K562 (cell line): ENCODE measurements around the gene LYPD3. TPM values are rescaled to one million over a fixed set of nuclear protein-coding genes. Genes with fewer than 3 reads are reported as not detected.
A peak's percentile ranks its signal among the peaks of the same experiment; 100 is the strongest.
"Not testable (repeated sequence)": the region's sequence is repeated elsewhere in the genome, so short reads cannot be mapped to it uniquely, and the experiment has no call there.

Source experiments
- ATAC-seq: fragments of 200-7000 bp; cut with Tn5 transposase; 3 replicates; pipeline ENCODE4 v1.9.1; 2020; ENCODE audit warnings: moderate library complexity
- BruUV-seq: library from RNA; stranded (reverse); fragments of 400-500 nt; replicated peaks from 2 replicates; lab custom pipeline; 2021; lab: Mats Ljungman, UMichigan
- CTCF ChIA-PET: fragments of 300-600 bp; formaldehyde crosslinking; extraction: SDS; loops from one replicate; lab custom pipeline; 2021; ENCODE audit warnings: low intra/inter-chr PET ratio; lab: Yijun Ruan, JAX
- POLR2A ChIA-PET: fragments of 300-600, 350-650 bp; sonication (Branson Sonifier 250); formaldehyde crosslinking; extraction: SDS; loops from one replicate; lab custom pipeline; 2021; ENCODE audit warnings: antibody characterized with exemption, inconsistent platforms; lab: Yijun Ruan, JAX
- DNase-seq, 4 experiments: peaks; one replicate each; pipeline versions ENCODE4 v3.0.0 to v3.0.0-alpha.2; 2011 to 2018; ENCODE audit warnings: low spot score in 3 of 4, mixed read lengths in 3 of 4; ENCODE audit errors: extremely low read depth in 1 of 4
- FAIRE-seq: peaks from 2 replicates; lab custom pipeline; 2011; peaks lifted over from hg19 to GRCh38; lab: Jason Lieb, UNC
- H2AFZ ChIP-seq: 2 replicates; pipeline ENCODE4 v1.6.0; 2011; ENCODE audit warnings: low read depth, low read length, control low read depth, inconsistent platforms
- H3K27ac ChIP-seq: fragments of 200-600 bp; 3 replicates; pipeline ENCODE4 v1.8.0; 2011; ENCODE audit warnings: low read depth, mild to moderate bottlenecking, control low read depth, inconsistent platforms, low read length, moderate library complexity, mixed read lengths; ENCODE audit errors: extremely low read depth
- H3K27me3 ChIP-seq, 2 experiments: fragments of 300-600 bp in 1 of 2; 2 replicates in 1 of 2; 3 replicates in 1 of 2; pipeline versions ENCODE4 v1.6.0 to v1.8.0; 2011; ENCODE audit warnings: inconsistent platforms in 2 of 2, low read length in 2 of 2, mild to moderate bottlenecking in 1 of 2, mixed read lengths in 1 of 2, moderate library complexity in 1 of 2; ENCODE audit not compliant: control insufficient read depth in 2 of 2, insufficient read depth in 2 of 2
- H3K36me3 ChIP-seq: fragments of 300-600 bp; 3 replicates; pipeline ENCODE4 v1.8.0; 2011; ENCODE audit warnings: mild to moderate bottlenecking, low read length, inconsistent platforms; ENCODE audit not compliant: control insufficient read depth, insufficient read depth
- H3K4me1 ChIP-seq, 2 experiments: fragments of 200-600 bp in 1 of 2; replicated peaks in 1 of 2; 2 replicates in 1 of 2; 3 replicates in 1 of 2; pipeline versions ENCODE4 v1.5.1 to v1.8.0; 2011; ENCODE audit warnings: inconsistent platforms in 2 of 2, low read length in 2 of 2, mild to moderate bottlenecking in 1 of 2, mixed read lengths in 1 of 2, moderate library complexity in 1 of 2; ENCODE audit not compliant: control insufficient read depth in 2 of 2, insufficient read depth in 2 of 2
- H3K4me2 ChIP-seq: 2 replicates; pipeline ENCODE4 v1.6.1; 2011; ENCODE audit warnings: low read length, control low read depth, inconsistent platforms, mixed read lengths; ENCODE audit not compliant: insufficient read depth
- H3K4me3 ChIP-seq: fragments of 200-600 bp; sonication (generic), shearing (Covaris generic); 2 replicates; pipeline ENCODE4 v1.5.1; 2016; ENCODE audit warnings: control low read depth, inconsistent platforms
- H3K79me2 ChIP-seq: fragments of 200-600 bp; 3 replicates; pipeline ENCODE4 v1.8.0; 2011; ENCODE audit warnings: low read length, inconsistent platforms; ENCODE audit not compliant: control insufficient read depth, insufficient read depth
- H3K9ac ChIP-seq, 2 experiments: 2 replicates each; pipeline versions ENCODE4 v1.6.0 to v1.6.1; 2011; ENCODE audit warnings: low read depth in 2 of 2, low read length in 2 of 2, control low read depth in 1 of 2, inconsistent platforms in 1 of 2, mild to moderate bottlenecking in 1 of 2, mixed read lengths in 1 of 2; ENCODE audit not compliant: insufficient read depth in 1 of 2
- H3K9me1 ChIP-seq: one replicate; pipeline ENCODE4 v1.6.0; 2011; ENCODE audit warnings: inconsistent platforms, mild to moderate bottlenecking, low read length, moderate library complexity; ENCODE audit not compliant: control insufficient read depth, insufficient read depth
- H3K9me3 ChIP-seq: replicated peaks from 2 replicates; pipeline ENCODE4 v1.5.1; 2011; ENCODE audit warnings: low read depth, low read length, inconsistent platforms; ENCODE audit not compliant: control insufficient read depth, insufficient read depth
- H4K20me1 ChIP-seq: replicated peaks from 2 replicates; pipeline ENCODE4 v1.6.1; 2011; ENCODE audit warnings: low read length, inconsistent platforms, mixed read lengths; ENCODE audit not compliant: control insufficient read depth, insufficient read depth
- PKNOX1 ChIP-seq: fragments of 450-650 bp; IDR thresholded peaks from 2 replicates; pipeline ENCODE4 v1.6.1; 2016
- RAD51 ChIP-seq: fragments of 450-650 bp; IDR thresholded peaks from 2 replicates; pipeline ENCODE4 v1.7.1; 2016; ENCODE audit warnings: low read depth, mild to moderate bottlenecking, borderline replicate concordance
- SIRT6 ChIP-seq: IDR thresholded peaks from one replicate; pipeline ENCODE4 v1.6.1; 2012; ENCODE audit warnings: low read depth, mild to moderate bottlenecking, control low read depth, inconsistent platforms, low read length, moderate library complexity
- SLC30A9 ChIP-seq: fragments of 250-450 bp; sonication (Bioruptor Pico); IDR thresholded peaks from 2 replicates; pipeline ENCODE4 v1.8.0; 2022; ENCODE audit warnings: mild to moderate bottlenecking, moderate library complexity
- TOE1 ChIP-seq, 2 experiments: fragments of 450-650 bp in 1 of 2; sonication (generic) in 1 of 2; formaldehyde crosslinking in 1 of 2; IDR thresholded peaks; 2 replicates each; pipeline versions ENCODE4 v1.7.1 to v1.8.0; 2016 to 2022; ENCODE audit warnings: borderline replicate concordance in 2 of 2, mild to moderate bottlenecking in 2 of 2, antibody characterized with exemption in 1 of 2, inconsistent platforms in 1 of 2, low read depth in 1 of 2, missing genetic modification reagents in 1 of 2, moderate library complexity in 1 of 2
- ZBTB49 ChIP-seq: sonication (generic); formaldehyde crosslinking; IDR thresholded peaks from 2 replicates; pipeline ENCODE4 v1.8.0; 2022; ENCODE audit warnings: missing genetic modification reagents, mild to moderate bottlenecking, borderline replicate concordance
- ZNF512 ChIP-seq: IDR thresholded peaks from 2 replicates; pipeline ENCODE4 v1.6.1; 2016; ENCODE audit warnings: missing genetic modification characterization, missing compliant biosample characterization
- WGBS: fragments of 100-300 bp; shearing (Covaris generic); methylation state at CpG from one replicate; pipeline ENCODE4 v1.1.6; 2016; ENCODE audit warnings: low coverage, mixed read lengths; ENCODE audit not compliant: insufficient coverage; ENCODE audit errors: missing lambda C conversion rate; 5-methylcytosine and 5-hydroxymethylcytosine counted together
- in situ Hi-C: fragments of 300-500 bp; cut with MboI; formaldehyde crosslinking; loops from 4 replicates; pipeline ENCODE4 v1.15.0; 2018; ENCODE audit warnings: inconsistent platforms, mixed read lengths
- intact Hi-C: fragments of 100-400 bp; cut with micrococcal nuclease; formaldehyde crosslinking; loops from 2 replicates; pipeline ENCODE4 v1.14.2; 2022
- polyA plus RNA-seq, 8 experiments: library from polyadenylated mRNA; depleted of rRNA in 4 of 8; stranded (reverse) in 5 of 8; unstranded in 3 of 8; fragments of >200 nt; fragmentation: Nextera tagmentation in 2 of 8; fragmentation: Illumina TruSeq in 1 of 8; extraction: Ambion mirVana in 2 of 8; extraction: Trizol in 1 of 8; gene quantifications; 2 replicates each; pipeline versions ENCODE4 v1.2.1 to v1.2.3, GENCODE V29; 2011 to 2014; ENCODE audit warnings: inconsistent platforms in 1 of 8, missing spikeins in 1 of 8
- total RNA-seq, 7 experiments: library from RNA; depleted of rRNA in 6 of 7; stranded (reverse); fragments of >200 nt in 6 of 7; fragmentation: Illumina TruSeq in 2 of 7; extraction: Trizol in 2 of 7; gene quantifications; 2 replicates each; pipeline versions ENCODE4 v1.2.1 to v1.2.3, GENCODE V29; 2011 to 2021; ENCODE audit warnings: low replicate concordance in 1 of 7

LYPD3 gene
- total and polyA plus RNA-seq, 9 of the 15 experiments (the other 6 are each of a cell fraction or from before 2014, with no cell fraction given): 0.04 to 0.33 (median 0.20) TPM; not detected in 1

GRCh38 chr19:43437284-43437683 is 28.1 kb downstream of the LYPD3 start (continued):
- TF ChIP-seq PKNOX1: peak; percentile 50; the same call in 1 of the 2 replicates
- TF ChIP-seq TOE1 (IDR thresholded peaks at IDR 0.05; ENCODE audit: borderline replicate concordance): peak; percentile 78; the same call in 1 of the 2 replicates
- not testable (repeated sequence) for TF ChIP-seq TOE1 (CRISPR knock-in tag; IDR thresholded peaks at IDR 0.05; ENCODE audit: borderline replicate concordance, low read depth)
- TF ChIP-seq RAD51: peak; percentile 84

- in situ Hi-C loops (no loop called here), intact Hi-C loops (no loop called here)
- ATAC-seq: no peak
- no peaks in the 10 kb centered on the region for H4K20me1 ChIP-seq
- no peak overlapping the region for H3K9ac ChIP-seq
- H3K36me3 ChIP-seq: no peaks in the 10 kb centered on the region
- TF ChIP-seq SIRT6: no peak
- peak; percentile 63; the same call in 1 of the 2 replicates for TF ChIP-seq ZNF512 (tag)
- TF ChIP-seq ZBTB49: no peak
- no peak for TF ChIP-seq SLC30A9 (CRISPR knock-in tag)
- H3K4me1 ChIP-seq: no peaks in the 10 kb centered on the region; a peak in 1 of 5 replicates
- FAIRE-seq: no peak
- ChIA-PET POLR2A (no interaction called here), CTCF (interaction anchor here (0.5 kb wide), 1 partner anchor 355 kb away, joined by 3 read pairs; no protein-coding TSS in a partner anchor)
- H3K27me3 ChIP-seq: peaks cover 0 to 4% of the 10 kb centered on the region in 2 experiments; a peak in 1 of 5 replicates
- no peak overlapping the region for H2AFZ ChIP-seq
- no TSS peak for BruUV-seq
- WGBS: 6% methylated on average over 3 of the region's 3 CpGs
- no peak overlapping the region for H3K4me2 ChIP-seq
- H3K9me3 ChIP-seq: no peaks in the 10 kb centered on the region; the same call in 1 of the 2 replicates
- no peak for DNase-seq
- H3K4me3 ChIP-seq: no peak overlapping the region
- H3K27ac ChIP-seq: no peak overlapping the region
- no peaks in the 10 kb centered on the region for H3K9me1 ChIP-seq
- H3K79me2 ChIP-seq: no peaks in the 10 kb centered on the region
These were observed 29.6 kb downstream of the LYPD3 start for GRCh38 chr19:43435775-43436174.
